Adipose tissue (tissue), 3 donors: ENCODE data around the gene FLAD1. TPM values are rescaled to one million over a fixed set of nuclear protein-coding genes. Genes with fewer than 3 reads are reported as not detected.

Source experiments
- H3K27ac ChIP-seq: one replicate; pipeline ENCODE4 v1.5.1; 2013; ENCODE audit warnings: low read depth, low read length
- WGBS, 3 donors: extraction: QIAGEN DNeasy Blood & Tissue Kit; methylation state at CpG; one replicate each; pipeline ENCODE4 v1.1.7; 2013; 5-methylcytosine and 5-hydroxymethylcytosine counted together
- polyA plus RNA-seq, 3 donors: library from polyadenylated mRNA; stranded (reverse); fragments of 200-250 nt; gene quantifications; one replicate each; pipeline ENCODE4 v1.2.3, GENCODE V29; 2013
- donor health status: healthy with polysubstance abuse.
- donor health status: Bipolar disorder and iron deficiency.
- donor health status: healthy.

The FLAD1 gene
- polyA plus RNA-seq, 3 donors = 15.3 to 37.9 (median 21.7) TPM

- no peak overlapping the region for H3K27ac ChIP-seq
- WGBS, 3 donors = 3 to 5% (median 4%) methylated on average over 25 of the region's 25 CpGs
Measured at GRCh38 chr1:154962156-154962749, 20.9 kb upstream of the FLAD1 start.

GRCh38 chr1:154962795-154963330, 20.3 kb upstream of the FLAD1 start:
- WGBS, 3 donors = 69 to 74% (median 72%) methylated on average over 6 of the region's 6 CpGs
- no peak overlapping the region for H3K27ac ChIP-seq

GRCh38 chr1:154963643-154964042, 19.5 kb upstream of the FLAD1 start:
- 71 to 84% (median 76%) methylated on average over 8 of the region's 8 CpGs for WGBS, 3 donors
- H3K27ac ChIP-seq = no peak overlapping the region

GRCh38 chr1:154964359-154964758, 18.8 kb upstream of the FLAD1 start:
- WGBS, 3 donors = 72 to 85% (median 82%) methylated on average over 6 of the region's 6 CpGs
- no peak overlapping the region for H3K27ac ChIP-seq

GRCh38 chr1:154966111-154966510, 17.0 kb upstream of the FLAD1 start:
- H3K27ac ChIP-seq = no peak overlapping the region
- 79 to 90% (median 88%) methylated on average over 7 of the region's 7 CpGs for WGBS, 3 donors

- H3K27ac ChIP-seq = no peak overlapping the region
- 67 to 84% (median 80%) methylated on average over 5 of the region's 5 CpGs for WGBS, 3 donors
Measured at GRCh38 chr1:154967331-154967950, 15.7 kb upstream of the FLAD1 start.

- H3K27ac ChIP-seq = no peak overlapping the region
- WGBS, 3 donors = 73 to 87% (median 79%) methylated on average over 2 to 3 of the region's 3 CpGs
Measured at GRCh38 chr1:154968731-154969130, 14.4 kb upstream of the FLAD1 start.

GRCh38 chr1:154969246-154969645, 13.9 kb upstream of the FLAD1 start:
- 54 to 66% (median 54%) methylated on average over 5 of the region's 5 CpGs for WGBS, 3 donors
- H3K27ac ChIP-seq = no peak overlapping the region

- WGBS, 3 donors = 21 to 49% (median 33%) methylated on average over 19 to 22 of the region's 22 CpGs
- H3K27ac ChIP-seq = peak overlapping the region; percentile 73
Measured at GRCh38 chr1:154969860-154970452, 13.2 kb upstream of the FLAD1 start.

GRCh38 chr1:154970631-154971340, 12.4 kb upstream of the FLAD1 start, which contains the start of gene SHC1:
SHC1 (minus strand) TSS chr1:154970747; CDS start chr1:154970526, 221 bp downstream.
- WGBS, 3 donors = 11 to 30% (median 12%) methylated on average over 15 of the region's 15 CpGs

GRCh38 chr1:154971341-154971998, 11.7 kb upstream of the FLAD1 start:
- WGBS, 3 donors = 32 to 47% (median 39%) methylated on average over 10 of the region's 10 CpGs
- peak overlapping the region; percentile 51 for H3K27ac ChIP-seq

More at GRCh38 chr1:154970631-154971340, 12.4 kb upstream of the FLAD1 start, which contains the start of gene SHC1:
- peak within 1 kb of the TSS; percentile 73 for H3K27ac ChIP-seq

GRCh38 chr1:154972213-154972516, 11.0 kb upstream of the FLAD1 start:
- WGBS, 3 donors = 42 to 68% (median 61%) methylated on average over 3 of the region's 3 CpGs
- peak overlapping the region; percentile 61 for H3K27ac ChIP-seq

- H3K27ac ChIP-seq = peak overlapping the region; percentile 64
- WGBS, 3 donors = 16 to 37% (median 27%) methylated on average over 18 of the region's 18 CpGs
Measured at GRCh38 chr1:154972517-154973343, 10.4 kb upstream of the FLAD1 start.

- H3K27ac ChIP-seq = peak overlapping the region; percentile 80
- 3 to 6% (median 4%) methylated on average over 35 to 37 of the region's 37 CpGs for WGBS, 3 donors
Measured at GRCh38 chr1:154973344-154974101, 9.6 kb upstream of the FLAD1 start.

- peak within 1 kb of the TSS; percentile 80 for H3K27ac ChIP-seq
Measured at GRCh38 chr1:154974102-154974807, 8.9 kb upstream of the FLAD1 start, which contains the start of gene CKS1B. CKS1B (plus strand) TSS chr1:154974681; CDS start chr1:154974746, 65 bp downstream.

GRCh38 chr1:154974808-154975408, 8.2 kb upstream of the FLAD1 start:
- peak overlapping the region; percentile 77 for H3K27ac ChIP-seq
- WGBS, 3 donors = 0% methylated on average over 30 of the region's 30 CpGs

More at GRCh38 chr1:154974102-154974807, 8.9 kb upstream of the FLAD1 start, which contains the start of gene CKS1B:
- 0 to 1% (median 1%) methylated on average over 47 of the region's 47 CpGs for WGBS, 3 donors
